Muscle layer of duodenum (tissue), 2 donors: ENCODE measurements around the gene NGF.
"Not testable (repeated sequence)": the region's sequence is repeated elsewhere in the genome, so short reads cannot be mapped to it uniquely, and the experiment has no call there.

ENCODE experiments used
- H3K27ac ChIP-seq: one replicate; pipeline ENCODE4 v1.7.0; 2013; ENCODE audit warnings: mild to moderate bottlenecking, low read length
- H3K27me3 ChIP-seq: one replicate; pipeline ENCODE4 v1.7.0; 2013; ENCODE audit warnings: low read depth, mild to moderate bottlenecking, control low read depth, low read length
- H3K36me3 ChIP-seq, 2 donors: one replicate each; pipeline ENCODE4 v1.7.0; 2013; ENCODE audit warnings: low read length in 2 of 2, control low read depth in 1 of 2, mild to moderate bottlenecking in 1 of 2; ENCODE audit not compliant: insufficient read depth in 2 of 2, control insufficient read depth in 1 of 2
- H3K4me1 ChIP-seq, 2 donors: one replicate each; pipeline ENCODE4 v1.7.0; 2013; ENCODE audit warnings: low read length in 2 of 2, mild to moderate bottlenecking in 2 of 2, control low read depth in 1 of 2, moderate library complexity in 1 of 2; ENCODE audit not compliant: insufficient read depth in 2 of 2, control insufficient read depth in 1 of 2
- H3K4me3 ChIP-seq, 2 donors: one replicate each; pipeline ENCODE4 v1.7.0; 2013; ENCODE audit warnings: low read length in 2 of 2, low read depth in 1 of 2, mild to moderate bottlenecking in 1 of 2
- H3K9me3 ChIP-seq, 2 donors: one replicate each; pipeline ENCODE4 v1.7.0; 2013; ENCODE audit warnings: low read length in 2 of 2, control low read depth in 1 of 2, mild to moderate bottlenecking in 1 of 2; ENCODE audit not compliant: control insufficient read depth in 1 of 2
- donor health status: healthy.

NGF gene

GRCh38 chr1:115337633-115338456 is at the start of gene NGF:
NGF (minus strand) TSS chr1:115338249; CDS start chr1:115286795, 51,454 bp downstream.
- Histone ChIP-seq H3K4me1 (peaks cover 0 to 13% of the 10 kb centered on the region in 2 donors), H3K27me3 (peaks cover 4% of the 10 kb centered on the region), H3K9me3 (no peaks in the 10 kb centered on the region), H3K36me3 (no peaks in the 10 kb centered on the region), H3K27ac (no peak within 1 kb of the TSS), H3K4me3 (peak within 1 kb of the TSS in 1 of 2 donors; percentile 64)

- not testable (repeated sequence) for H3K9me3 ChIP-seq, H3K36me3 ChIP-seq, H3K4me1 ChIP-seq, H3K4me3 ChIP-seq, H3K27ac ChIP-seq, H3K27me3 ChIP-seq
These were observed 45.4 kb upstream of the NGF start for GRCh38 chr1:115383455-115383854.

GRCh38 chr1:115379943-115380342 is 41.9 kb upstream of the NGF start:
- Histone ChIP-seq H3K27ac (no peak overlapping the region), H3K36me3 (no peaks in the 10 kb centered on the region), H3K4me3 (no peak overlapping the region), H3K27me3 (no peaks in the 10 kb centered on the region), H3K4me1 (no peaks in the 10 kb centered on the region), H3K9me3 (no peaks in the 10 kb centered on the region)

- Histone ChIP-seq H3K27ac (no peak overlapping the region), H3K4me1 (no peaks in the 10 kb centered on the region), H3K36me3 (no peaks in the 10 kb centered on the region), H3K9me3 (no peaks in the 10 kb centered on the region), H3K27me3 (no peaks in the 10 kb centered on the region), H3K4me3 (no peak overlapping the region)
These were observed 39.4 kb upstream of the NGF start for GRCh38 chr1:115377411-115377810.

- Histone ChIP-seq H3K4me3 (no peak overlapping the region), H3K27ac (no peak overlapping the region), H3K4me1 (no peaks in the 10 kb centered on the region), H3K36me3 (no peaks in the 10 kb centered on the region), H3K27me3 (no peaks in the 10 kb centered on the region), H3K9me3 (no peaks in the 10 kb centered on the region)
These were observed 36.5 kb upstream of the NGF start for GRCh38 chr1:115374598-115374997.

GRCh38 chr1:115373305-115373704 is 35.3 kb upstream of the NGF start:
- no peaks in the 10 kb centered on the region for H3K27me3 ChIP-seq
- H3K36me3 ChIP-seq = no peaks in the 10 kb centered on the region
- H3K9me3 ChIP-seq = no peaks in the 10 kb centered on the region
- H3K4me1 ChIP-seq = no peaks in the 10 kb centered on the region
- H3K27ac ChIP-seq = no peak overlapping the region
- no peak overlapping the region for H3K4me3 ChIP-seq

GRCh38 chr1:115365738-115366137 is 27.7 kb upstream of the NGF start:
- H3K9me3 ChIP-seq = no peaks in the 10 kb centered on the region
- H3K4me1 ChIP-seq = peaks cover 3 to 20% of the 10 kb centered on the region in 2 donors
- no peaks in the 10 kb centered on the region for H3K27me3 ChIP-seq
- no peak overlapping the region for H3K27ac ChIP-seq
- H3K4me3 ChIP-seq = no peak overlapping the region
- no peaks in the 10 kb centered on the region for H3K36me3 ChIP-seq

GRCh38 chr1:115364780-115365155 is 26.7 kb upstream of the NGF start:
- H3K9me3 ChIP-seq = no peaks in the 10 kb centered on the region
- H3K27ac ChIP-seq = no peak overlapping the region
- peaks cover 3 to 20% of the 10 kb centered on the region in 2 donors for H3K4me1 ChIP-seq
- no peaks in the 10 kb centered on the region for H3K27me3 ChIP-seq
- no peaks in the 10 kb centered on the region for H3K36me3 ChIP-seq
- H3K4me3 ChIP-seq = no peak overlapping the region

GRCh38 chr1:115364046-115364779 is 26.2 kb upstream of the NGF start:
- no peaks in the 10 kb centered on the region for H3K27me3 ChIP-seq
- H3K4me3 ChIP-seq = no peak overlapping the region
- peaks cover 3 to 20% of the 10 kb centered on the region in 2 donors for H3K4me1 ChIP-seq
- no peaks in the 10 kb centered on the region for H3K36me3 ChIP-seq
- no peak overlapping the region for H3K27ac ChIP-seq
- no peaks in the 10 kb centered on the region for H3K9me3 ChIP-seq

- Histone ChIP-seq H3K27me3 (no peaks in the 10 kb centered on the region), H3K9me3 (no peaks in the 10 kb centered on the region), H3K4me3 (no peak overlapping the region), H3K36me3 (no peaks in the 10 kb centered on the region), H3K27ac (no peak overlapping the region), H3K4me1 (peaks cover 3 to 20% of the 10 kb centered on the region in 2 donors)
These were observed 25.1 kb upstream of the NGF start for GRCh38 chr1:115363171-115363570.

- H3K36me3 ChIP-seq = not testable (repeated sequence)
These were observed 22.6 kb upstream of the NGF start for GRCh38 chr1:115360505-115361129.

More at GRCh38 chr1:115360505-115361129, 22.6 kb upstream of the NGF start:
- H3K27ac ChIP-seq, H3K4me3 ChIP-seq, H3K9me3 ChIP-seq, H3K27me3 ChIP-seq: not testable (repeated sequence)
- H3K4me1 ChIP-seq = peaks cover 0 to 16% of the 10 kb centered on the region in 2 donors
